Activated CD8-positive, alpha-beta T cell treated with anti-CD3 and anti-CD28 coated beads for 36 hours (primary cell): Measurements from ENCODE around the gene ARL6IP4. TPM values are rescaled to one million over a fixed set of nuclear protein-coding genes. Genes with fewer than 3 reads are reported as not detected.

Experiments used
- ATAC-seq: fragments of 200-7000 bp; cut with Tn5 transposase; one replicate; pipeline ENCODE4 v1.10.0; 2021; ENCODE audit warnings: mild to moderate bottlenecking, moderate library complexity
- CTCF ChIA-PET: fragments of 350-600 bp; sonication (Branson Sonifier 250); formaldehyde crosslinking; loops from one replicate; lab custom pipeline; 2021; ENCODE audit warnings: antibody characterized with exemption; lab: Charles Lee
- POLR2A ChIA-PET: fragments of 350-600 bp; sonication (Branson Sonifier 250); formaldehyde crosslinking; loops from one replicate; lab custom pipeline; 2021; ENCODE audit warnings: antibody characterized with exemption; lab: Charles Lee
- DNase-seq: peaks from one replicate; pipeline ENCODE4 v3.0.0-alpha.2; 2020
- H3K27ac Mint-ChIP-seq: one replicate; pipeline ENCODE4 v1.8.0; 2021; ENCODE audit warnings: mild to moderate bottlenecking, mixed read lengths
- H3K27me3 Mint-ChIP-seq: one replicate; pipeline ENCODE4 v1.8.0; 2021; ENCODE audit warnings: mixed read lengths
- H3K36me3 Mint-ChIP-seq: one replicate; pipeline ENCODE4 v1.8.0; 2021; ENCODE audit warnings: low read depth, mixed read lengths
- H3K4me1 Mint-ChIP-seq: one replicate; pipeline ENCODE4 v1.8.0; 2021; ENCODE audit warnings: low read depth, mixed read lengths
- H3K4me3 Mint-ChIP-seq: one replicate; pipeline ENCODE4 v1.8.0; 2021; ENCODE audit warnings: mild to moderate bottlenecking, moderate library complexity, mixed read lengths
- H3K9me3 Mint-ChIP-seq: one replicate; pipeline ENCODE4 v1.8.0; 2021; ENCODE audit warnings: mixed read lengths
- intact Hi-C: fragments of 100-400 bp; cut with micrococcal nuclease; formaldehyde crosslinking; loops from one replicate; pipeline ENCODE4 v1.10.0; 2022
- total RNA-seq, 2 experiments: library from RNA; stranded (reverse); gene quantifications; one replicate each; pipeline ENCODE4 v1.2.3, GENCODE V29; 2021
- TF ChIP-seq, protein P1 (sequence below): fragments of 200-600 bp; IDR thresholded peaks from one replicate; pipeline ENCODE4 v1.8.0; 2022; ENCODE audit warnings: antibody characterized with exemption, mild to moderate bottlenecking

ARL6IP4 gene
- total RNA-seq, 2 experiments from 2014 or later, result 174 to 180 TPM

DNA sequence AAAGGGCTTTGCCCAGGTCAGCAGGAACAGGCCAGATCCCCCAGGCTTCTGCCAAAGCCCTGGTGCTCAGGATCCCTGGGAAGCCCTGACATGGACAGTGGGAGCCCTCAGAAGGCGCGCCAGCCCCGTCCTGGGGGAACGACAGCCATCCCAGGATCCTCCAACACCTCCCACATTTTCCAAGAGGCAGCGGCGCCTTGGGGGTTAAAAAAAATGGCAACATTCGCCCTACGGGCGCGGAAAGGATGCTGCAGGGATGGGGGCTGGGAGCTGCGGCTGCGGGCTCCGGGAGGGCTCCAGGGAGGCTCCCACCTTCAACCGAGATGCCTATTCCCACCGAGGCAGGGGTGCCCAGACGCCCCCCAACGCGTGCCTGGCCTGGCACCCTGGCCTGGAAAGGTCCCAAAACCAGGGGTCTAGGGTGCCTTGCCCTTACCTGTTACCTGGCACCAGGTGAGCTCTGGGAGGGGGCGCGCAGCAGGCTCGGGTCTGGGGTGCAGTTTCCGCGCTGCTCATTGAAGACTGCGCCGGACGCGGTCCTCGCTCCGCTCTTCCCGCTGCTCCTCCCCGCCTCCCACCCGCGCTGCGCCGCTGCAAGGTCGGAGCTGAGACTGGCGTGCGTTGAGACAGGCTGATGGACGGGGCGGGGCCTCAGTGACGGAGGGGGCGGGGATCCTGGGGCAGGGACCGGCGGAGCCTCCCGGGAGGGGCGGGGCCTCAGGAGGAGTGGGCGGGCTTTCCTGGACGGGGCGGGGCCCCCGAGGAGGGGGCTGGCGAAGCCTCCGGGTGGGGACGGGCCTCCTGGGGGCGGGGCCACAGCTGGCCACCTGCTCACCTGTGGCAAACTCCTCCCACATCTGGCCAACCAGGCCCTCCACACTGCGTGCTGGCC is 14.4 kb upstream of the ARL6IP4 start, which contains the start of gene ABCB9:
Gene ABCB9 (minus strand): TSS at position 613 of the 892 bp plus-strand sequence. CDS start 6,228 bp downstream, outside the sequence.
- DNase-seq (peak; percentile 97), ATAC-seq (peak; percentile 99)
- POLR2A ChIA-PET, result interaction anchor here (0.8 to 2.2 kb wide), 12 partner anchors 9 to 267 kb away, joined by 3 to 12 read pairs (median 4); partner anchors contain the start of genes MPHOSPH9, MTRFR and OGFOD2
- intact Hi-C loops, result no loop called here
- Mint-ChIP-seq H3K36me3 (no peaks in the 10 kb centered on the region), H3K9me3 (no peaks in the 10 kb centered on the region), H3K27me3 (no peaks in the 10 kb centered on the region), H3K27ac (no peak within 1 kb of the TSS), H3K4me1 (peaks cover 3% of the 10 kb centered on the region), H3K4me3 (peak within 1 kb of the TSS; percentile 56)
- TF ChIP-seq, protein P1, sequence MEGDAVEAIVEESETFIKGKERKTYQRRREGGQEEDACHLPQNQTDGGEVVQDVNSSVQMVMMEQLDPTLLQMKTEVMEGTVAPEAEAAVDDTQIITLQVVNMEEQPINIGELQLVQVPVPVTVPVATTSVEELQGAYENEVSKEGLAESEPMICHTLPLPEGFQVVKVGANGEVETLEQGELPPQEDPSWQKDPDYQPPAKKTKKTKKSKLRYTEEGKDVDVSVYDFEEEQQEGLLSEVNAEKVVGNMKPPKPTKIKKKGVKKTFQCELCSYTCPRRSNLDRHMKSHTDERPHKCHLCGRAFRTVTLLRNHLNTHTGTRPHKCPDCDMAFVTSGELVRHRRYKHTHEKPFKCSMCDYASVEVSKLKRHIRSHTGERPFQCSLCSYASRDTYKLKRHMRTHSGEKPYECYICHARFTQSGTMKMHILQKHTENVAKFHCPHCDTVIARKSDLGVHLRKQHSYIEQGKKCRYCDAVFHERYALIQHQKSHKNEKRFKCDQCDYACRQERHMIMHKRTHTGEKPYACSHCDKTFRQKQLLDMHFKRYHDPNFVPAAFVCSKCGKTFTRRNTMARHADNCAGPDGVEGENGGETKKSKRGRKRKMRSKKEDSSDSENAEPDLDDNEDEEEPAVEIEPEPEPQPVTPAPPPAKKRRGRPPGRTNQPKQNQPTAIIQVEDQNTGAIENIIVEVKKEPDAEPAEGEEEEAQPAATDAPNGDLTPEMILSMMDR, result no peak
- CTCF ChIA-PET, result interaction anchor here (0.8 to 2.4 kb wide), 7 partner anchors 10 to 272 kb away, joined by 3 to 9 read pairs (median 5); no protein-coding TSS in a partner anchor

DNA sequence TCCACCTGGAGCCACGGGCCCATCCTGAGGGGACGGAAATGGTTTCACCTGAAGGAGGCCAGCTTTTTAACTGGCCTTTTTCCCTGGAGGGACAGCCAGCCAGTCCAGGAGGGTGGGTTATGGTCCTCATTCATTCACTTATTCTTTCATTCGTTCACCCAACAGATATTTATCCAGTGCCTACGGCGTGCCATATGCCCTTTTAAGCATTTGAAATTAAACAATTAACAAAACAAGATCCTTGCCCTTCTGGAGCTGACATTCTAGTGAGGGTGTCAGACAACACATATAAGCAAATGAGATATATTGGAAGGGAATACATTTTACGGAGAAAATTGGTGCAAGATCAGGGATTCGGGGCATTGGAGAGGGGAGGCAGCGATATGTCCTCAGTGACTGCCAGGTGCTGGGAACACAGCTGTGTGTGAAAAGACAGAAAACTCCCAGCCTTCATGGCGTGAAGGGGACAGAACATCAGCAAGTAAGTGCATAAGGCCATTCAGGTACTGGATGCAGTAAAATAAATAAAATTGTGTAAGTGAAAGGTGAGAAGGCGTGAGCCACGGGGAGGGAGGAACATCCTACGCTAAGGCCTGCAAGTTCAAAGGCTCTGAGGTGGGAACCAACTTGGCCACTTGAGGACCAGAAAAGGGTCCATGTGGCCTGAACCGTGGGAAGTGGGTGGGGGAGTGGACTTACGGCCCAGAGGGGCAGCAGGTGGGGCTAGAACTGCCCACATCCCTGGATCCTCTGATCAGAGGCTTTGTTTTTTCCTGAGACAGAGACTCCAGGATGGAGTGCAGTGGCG is 13.5 kb upstream of the ARL6IP4 start:
- H3K4me1 Mint-ChIP-seq, result peaks cover 3% of the 10 kb centered on the region
- TF ChIP-seq, protein P1, result no peak
- no peak for ATAC-seq
- no peaks in the 10 kb centered on the region for H3K36me3 Mint-ChIP-seq
- no peak overlapping the region for H3K4me3 Mint-ChIP-seq
- ChIA-PET CTCF (interaction anchor here (0.8 to 2.4 kb wide), 7 partner anchors 9 to 271 kb away, joined by 3 to 9 read pairs (median 5); no protein-coding TSS in a partner anchor), POLR2A (interaction anchor here (0.8 to 2.2 kb wide), 9 partner anchors 8 to 266 kb away, joined by 3 to 12 read pairs (median 4); partner anchors contain the start of genes MPHOSPH9, MTRFR and OGFOD2)
- H3K27ac Mint-ChIP-seq, result no peak overlapping the region
- intact Hi-C loops, result no loop called here
- no peaks in the 10 kb centered on the region for H3K9me3 Mint-ChIP-seq
- DNase-seq, result no peak
- H3K27me3 Mint-ChIP-seq, result no peaks in the 10 kb centered on the region

DNA sequence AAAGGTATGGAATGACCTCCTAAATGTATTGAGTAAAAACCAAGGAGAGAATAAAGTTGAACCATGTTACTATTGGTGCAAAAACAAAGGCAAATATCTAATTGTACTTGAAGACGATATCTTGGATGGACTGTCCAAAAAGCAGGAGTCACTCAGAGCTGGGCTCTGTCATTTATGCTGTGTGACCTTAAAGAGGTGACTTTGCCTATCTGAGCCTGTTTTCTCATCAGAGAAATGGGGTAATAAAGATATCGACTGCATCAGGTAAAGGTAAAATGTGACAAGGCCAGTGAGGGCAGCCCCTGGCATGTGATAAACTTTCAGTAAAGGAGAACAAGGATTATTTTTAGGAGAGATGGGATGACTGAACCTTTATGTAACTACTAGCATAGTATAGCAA is 12.4 kb upstream of the ARL6IP4 start:
- peaks cover 3% of the 10 kb centered on the region for H3K4me1 Mint-ChIP-seq
- no peak overlapping the region for H3K4me3 Mint-ChIP-seq
- H3K36me3 Mint-ChIP-seq, result no peaks in the 10 kb centered on the region
- ATAC-seq (no peak), DNase-seq (no peak)
- TF ChIP-seq, protein P1, result no peak
- H3K27ac Mint-ChIP-seq, result no peak overlapping the region
- ChIA-PET CTCF (interaction anchor here (0.6 kb wide), 1 partner anchor 163 kb away, joined by 3 read pairs; no protein-coding TSS in a partner anchor), POLR2A (interaction anchor here (1.5 kb wide), 1 partner anchor 13 kb away, joined by 4 read pairs; no protein-coding TSS in a partner anchor)
- intact Hi-C loops, result no loop called here
- H3K27me3 Mint-ChIP-seq, result no peaks in the 10 kb centered on the region
- H3K9me3 Mint-ChIP-seq, result no peaks in the 10 kb centered on the region

DNA sequence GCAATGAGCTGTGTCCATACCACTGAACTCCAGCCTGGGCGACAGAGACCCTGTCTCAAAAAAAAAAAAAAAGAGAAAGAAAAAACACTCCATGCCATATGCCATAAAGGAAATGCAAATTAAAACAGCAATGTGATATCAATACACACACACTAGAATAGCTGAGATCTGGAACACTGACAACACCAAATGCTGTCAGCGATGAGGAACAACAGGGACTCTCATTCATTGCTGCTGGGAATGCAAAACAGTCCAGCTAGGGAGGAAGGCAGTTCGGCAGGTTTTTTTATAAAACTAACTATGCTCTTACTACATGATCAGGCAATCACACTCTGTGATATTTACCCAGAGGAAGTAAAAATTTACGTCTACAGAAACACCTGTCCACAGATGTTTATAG is 10.8 kb upstream of the ARL6IP4 start:
- intact Hi-C loops, result loop anchor here (10.0 kb wide), 2 partner anchors 185 to 265 kb away; partner anchors contain the start of genes MPHOSPH9, MTRFR and PITPNM2
- no peak overlapping the region for H3K4me3 Mint-ChIP-seq
- ChIA-PET POLR2A (interaction anchor here (0.7 to 1.5 kb wide), 5 partner anchors 10 to 77 kb away, joined by 3 to 4 read pairs (median 3); no protein-coding TSS in a partner anchor), CTCF (interaction anchor here (0.9 to 3.3 kb wide), 4 partner anchors 17 to 268 kb away, joined by 3 to 13 read pairs (median 4); no protein-coding TSS in a partner anchor)
- peaks cover 9% of the 10 kb centered on the region for H3K4me1 Mint-ChIP-seq
- no peaks in the 10 kb centered on the region for H3K27me3 Mint-ChIP-seq
- no peaks in the 10 kb centered on the region for H3K9me3 Mint-ChIP-seq
- no peak for DNase-seq
- H3K36me3 Mint-ChIP-seq, result no peaks in the 10 kb centered on the region
- no peak overlapping the region for H3K27ac Mint-ChIP-seq
- TF ChIP-seq, protein P1, result no peak
- ATAC-seq, result no peak
